ENCODE results near the gene FARS2. TPM values are rescaled to one million over a fixed set of nuclear protein-coding genes. Genes with fewer than 3 reads are reported as not detected.

FARS2 gene
- polyA plus RNA-seq, 1 of the 3 experiments (the other 2 are of a cell fraction): 12.5 TPM

DNA sequence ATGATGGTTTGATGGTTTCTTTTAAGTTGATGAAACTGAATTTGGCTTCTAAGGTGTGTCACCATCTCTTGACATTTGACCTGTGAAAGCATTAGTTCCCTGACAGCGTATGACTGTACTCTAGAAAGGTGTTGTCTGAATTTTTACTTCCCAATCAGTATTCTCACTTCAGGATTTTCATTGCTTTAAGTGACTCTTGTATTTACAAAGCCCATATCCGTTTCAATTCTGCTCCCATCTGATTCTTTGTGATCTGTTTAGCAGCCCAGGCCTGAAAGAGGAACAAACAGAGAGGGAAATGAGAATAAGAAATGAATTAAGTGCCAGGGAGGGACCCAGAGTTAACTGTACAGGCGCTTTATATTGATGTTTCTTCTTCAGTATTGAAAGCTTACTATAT, 73.7 kb downstream of the FARS2 start:
- WGBS (ENCODE audit: low lambda C conversion rate): 67% methylated on average over 3 of the region's 3 CpGs
- no peak overlapping the region for H3K9ac ChIP-seq
- no peaks in the 10 kb centered on the region for H3K9me2 ChIP-seq
- no peak for TF ChIP-seq USF1 (IDR thresholded peaks at IDR 0.05; ENCODE audit: borderline replicate concordance, low read depth)
- no peak for TF ChIP-seq ELF1 (IDR thresholded peaks at IDR 0.05)
- no peak overlapping the region for H2AFZ ChIP-seq (ENCODE audit: low read depth)
- no peaks in the 10 kb centered on the region for H3K79me2 ChIP-seq (ENCODE audit: insufficient read depth)
- DNase-seq: no peak
- H3K4me1 ChIP-seq (ENCODE audit: control insufficient read depth in 1 of 2, insufficient read depth in 2 of 2, low read depth in 1 of 2, low read length in 1 of 2): no peaks in the 10 kb centered on the region
- H3K9me3 ChIP-seq: no peaks in the 10 kb centered on the region
- H3K4me3 ChIP-seq (ENCODE audit: low read depth in 2 of 2, low read length in 1 of 2): no peak overlapping the region
- POLR2A ChIA-PET: no interaction called here
- H3F3A ChIP-seq (replicated peaks; ENCODE audit: insufficient read depth): no peaks in the 10 kb centered on the region
- CTCF ChIA-PET: no interaction called here
- H4K20me1 ChIP-seq (ENCODE audit: insufficient read depth): no peaks in the 10 kb centered on the region; the same call in 1 of the 2 replicates
- no peaks in the 10 kb centered on the region for H3K36me3 ChIP-seq (replicated peaks in 1 of 2; ENCODE audit: control insufficient read depth in 1 of 2, insufficient read depth in 2 of 2, low read length in 1 of 2)
- H3K4me2 ChIP-seq: no peak overlapping the region
- H3K27ac ChIP-seq (ENCODE audit: low read depth in 2 of 2, low read length in 1 of 2): no peak overlapping the region
- H3K27me3 ChIP-seq (ENCODE audit: insufficient read depth): no peaks in the 10 kb centered on the region

GRCh38 chr6:5337573-5337972, 76.3 kb downstream of the FARS2 start:
- 85% methylated on average over 2 of the region's 2 CpGs for WGBS (ENCODE audit: low lambda C conversion rate)
- no peaks in the 10 kb centered on the region for H3K9me2 ChIP-seq

More at GRCh38 chr6:5337573-5337972, 76.3 kb downstream of the FARS2 start:
- H4K20me1 ChIP-seq (ENCODE audit: insufficient read depth): no peaks in the 10 kb centered on the region; the same call in 1 of the 2 replicates
- no peak overlapping the region for H3K27ac ChIP-seq (ENCODE audit: low read depth in 2 of 2, low read length in 1 of 2)
- no peaks in the 10 kb centered on the region for H3K4me1 ChIP-seq (ENCODE audit: control insufficient read depth in 1 of 2, insufficient read depth in 2 of 2, low read depth in 1 of 2, low read length in 1 of 2)
- CTCF ChIA-PET: no interaction called here
- H3K27me3 ChIP-seq (ENCODE audit: insufficient read depth): no peaks in the 10 kb centered on the region
- H2AFZ ChIP-seq (ENCODE audit: low read depth): no peak overlapping the region
- TF ChIP-seq FOSL2 (IDR thresholded peaks at IDR 0.05; ENCODE audit: borderline replicate concordance, low read depth) (no peak), RCOR1 (IDR thresholded peaks at IDR 0.05; ENCODE audit: low read length) (no peak), ZBTB33 (IDR thresholded peaks at IDR 0.05; ENCODE audit: borderline replicate concordance, low read depth) (no peak), EZH2phosphoT487 (IDR thresholded peaks at IDR 0.05; ENCODE audit: borderline replicate concordance, low read depth) (no peak), FOXM1 (IDR thresholded peaks at IDR 0.05; ENCODE audit: low read depth) (no peak), FOXJ3 (CRISPR knock-in tag; IDR thresholded peaks at IDR 0.05) (no peak), TCF12 (IDR thresholded peaks at IDR 0.05) (no peak), POLR2AphosphoS5 (IDR thresholded peaks at IDR 0.05; ENCODE audit: low read depth, low read length) (no peak), MEF2A (IDR thresholded peaks at IDR 0.05; ENCODE audit: borderline replicate concordance, low read depth) (no peak), IRF3 (IDR thresholded peaks at IDR 0.05; ENCODE audit: low read depth, low read length) (no peak), USF2 (IDR thresholded peaks at IDR 0.05; ENCODE audit: borderline replicate concordance, low read depth, low read length) (no peak)
- POLR2A ChIA-PET: no interaction called here
- H3K79me2 ChIP-seq (ENCODE audit: insufficient read depth): 0 out of 2 replicates have a peak, but pooled peaks cover 5% of the 10 kb centered on the region
- H3K4me2 ChIP-seq: no peak overlapping the region
- no peak overlapping the region for H3K4me3 ChIP-seq (ENCODE audit: low read depth in 2 of 2, low read length in 1 of 2)
- DNase-seq: no peak
- H3K9ac ChIP-seq: no peak overlapping the region
- H3K36me3 ChIP-seq (replicated peaks in 1 of 2; ENCODE audit: control insufficient read depth in 1 of 2, insufficient read depth in 2 of 2, low read length in 1 of 2): no peaks in the 10 kb centered on the region
- H3F3A ChIP-seq (replicated peaks; ENCODE audit: insufficient read depth): no peaks in the 10 kb centered on the region
- H3K9me3 ChIP-seq: no peaks in the 10 kb centered on the region
